Measurements from ENCODE around the gene SYNGR1. TPM values are rescaled to one million over a fixed set of nuclear protein-coding genes. Genes with fewer than 3 reads are reported as not detected.
"Not testable (repeated sequence)": the region's sequence is repeated elsewhere in the genome, so short reads cannot be mapped to it uniquely, and the experiment has no call there.

Gene SYNGR1
- total RNA-seq, 1 experiment from 2014 or later: 48.0 TPM

- in situ Hi-C loops (cut with HindIII; ENCODE audit: low sequenced_read_pairs): no loop called here
- DNase-seq (ENCODE audit: low spot score): no peak
These were observed 4.6 kb upstream of the SYNGR1 start for GRCh38 chr22:39345231-39345630.

- DNase-seq (ENCODE audit: low spot score): peak; percentile 52
- in situ Hi-C loops (cut with HindIII; ENCODE audit: low sequenced_read_pairs): no loop called here
These were observed 784 bp upstream of the SYNGR1 start for GRCh38 chr22:39348909-39349505.

GRCh38 chr22:39349506-39349966, 255 bp upstream of the SYNGR1 start:
- in situ Hi-C loops (cut with HindIII; ENCODE audit: low sequenced_read_pairs): no loop called here
- DNase-seq (ENCODE audit: low spot score): peak; percentile 62

GRCh38 chr22:39350757-39351688, 1.2 kb downstream of the SYNGR1 start:
- in situ Hi-C loops (cut with HindIII; ENCODE audit: low sequenced_read_pairs): loop anchor here (10.0 kb wide), 1 partner anchor 54 kb away; no protein-coding TSS in a partner anchor
- DNase-seq (ENCODE audit: low spot score): no peak

GRCh38 chr22:39351689-39352214, 2.0 kb downstream of the SYNGR1 start:
- in situ Hi-C loops (cut with HindIII; ENCODE audit: low sequenced_read_pairs): loop anchor here (10.0 kb wide), 1 partner anchor 53 kb away; no protein-coding TSS in a partner anchor

GRCh38 chr22:39352306-39352891, 2.6 kb downstream of the SYNGR1 start:
- in situ Hi-C loops (cut with HindIII; ENCODE audit: low sequenced_read_pairs): loop anchor here (10.0 kb wide), 1 partner anchor 52 kb away; no protein-coding TSS in a partner anchor
- DNase-seq (ENCODE audit: low spot score): no peak

More at GRCh38 chr22:39351689-39352214, 2.0 kb downstream of the SYNGR1 start:
- peak; percentile 62 for DNase-seq (ENCODE audit: low spot score)

GRCh38 chr22:39353346-39353745, 3.6 kb downstream of the SYNGR1 start:
- in situ Hi-C loops (cut with HindIII; ENCODE audit: low sequenced_read_pairs): loop anchor here (10.0 kb wide), 1 partner anchor 51 kb away; no protein-coding TSS in a partner anchor
- DNase-seq (ENCODE audit: low spot score): no peak

GRCh38 chr22:39355080-39355479, 5.3 kb downstream of the SYNGR1 start:
- in situ Hi-C loops (cut with HindIII; ENCODE audit: low sequenced_read_pairs): loop anchor here (10.0 kb wide), 1 partner anchor 50 kb away; no protein-coding TSS in a partner anchor
- DNase-seq (ENCODE audit: low spot score): peak; percentile 46

GRCh38 chr22:39355805-39356204, 6.0 kb downstream of the SYNGR1 start:
- in situ Hi-C loops (cut with HindIII; ENCODE audit: low sequenced_read_pairs): loop anchor here (10.0 kb wide), 1 partner anchor 49 kb away; no protein-coding TSS in a partner anchor
- not testable (repeated sequence) for DNase-seq (ENCODE audit: low spot score)

GRCh38 chr22:39356464-39356863, 6.7 kb downstream of the SYNGR1 start:
- peak; percentile 98 for DNase-seq (ENCODE audit: low spot score)
- in situ Hi-C loops (cut with HindIII; ENCODE audit: low sequenced_read_pairs): loop anchor here (10.0 kb wide), 1 partner anchor 48 kb away; no protein-coding TSS in a partner anchor

GRCh38 chr22:39357110-39358108, 7.6 kb downstream of the SYNGR1 start:
- not testable (repeated sequence) for DNase-seq (ENCODE audit: low spot score)

GRCh38 chr22:39358197-39358596, 8.4 kb downstream of the SYNGR1 start:
- in situ Hi-C loops (cut with HindIII; ENCODE audit: low sequenced_read_pairs): loop anchor here (10.0 kb wide), 1 partner anchor 47 kb away; no protein-coding TSS in a partner anchor
- peak; percentile 72 for DNase-seq (ENCODE audit: low spot score)

More at GRCh38 chr22:39357110-39358108, 7.6 kb downstream of the SYNGR1 start:
- in situ Hi-C loops (cut with HindIII; ENCODE audit: low sequenced_read_pairs): loop anchor here (10.0 kb wide), 1 partner anchor 47 kb away; no protein-coding TSS in a partner anchor

GRCh38 chr22:39359659-39360195, 9.9 kb downstream of the SYNGR1 start:
- peak; percentile 61 for DNase-seq (ENCODE audit: low spot score)
- in situ Hi-C loops (cut with HindIII; ENCODE audit: low sequenced_read_pairs): loop anchor here (10.0 kb wide), 1 partner anchor 45 kb away; no protein-coding TSS in a partner anchor

GRCh38 chr22:39360242-39360641, 10.5 kb downstream of the SYNGR1 start:
- in situ Hi-C loops (cut with HindIII; ENCODE audit: low sequenced_read_pairs): no loop called here
- peak; percentile 44 for DNase-seq (ENCODE audit: low spot score)

GRCh38 chr22:39360674-39361413, 11.1 kb downstream of the SYNGR1 start:
- peak; percentile 71 for DNase-seq (ENCODE audit: low spot score)
- in situ Hi-C loops (cut with HindIII; ENCODE audit: low sequenced_read_pairs): no loop called here

GRCh38 chr22:39361496-39361895, 11.7 kb downstream of the SYNGR1 start:
- peak; percentile 1 for DNase-seq (ENCODE audit: low spot score)
- in situ Hi-C loops (cut with HindIII; ENCODE audit: low sequenced_read_pairs): no loop called here

GRCh38 chr22:39362271-39362670, 12.5 kb downstream of the SYNGR1 start:
- in situ Hi-C loops (cut with HindIII; ENCODE audit: low sequenced_read_pairs): no loop called here
- DNase-seq (ENCODE audit: low spot score): peak; percentile 18

Measured in G401 (cell line).